ENCODE results near the gene SFXN4. TPM values are rescaled to one million over a fixed set of nuclear protein-coding genes. Genes with fewer than 3 reads are reported as not detected.
A peak's percentile ranks its signal among the peaks of the same experiment; 100 is the strongest.
"Not testable (repeated sequence)": the region's sequence is repeated elsewhere in the genome, so short reads cannot be mapped to it uniquely, and the experiment has no call there.

SFXN4 gene
- total RNA-seq, 6 experiments from 2014 or later: 16.0 to 152 (median 23.8) TPM

DNA sequence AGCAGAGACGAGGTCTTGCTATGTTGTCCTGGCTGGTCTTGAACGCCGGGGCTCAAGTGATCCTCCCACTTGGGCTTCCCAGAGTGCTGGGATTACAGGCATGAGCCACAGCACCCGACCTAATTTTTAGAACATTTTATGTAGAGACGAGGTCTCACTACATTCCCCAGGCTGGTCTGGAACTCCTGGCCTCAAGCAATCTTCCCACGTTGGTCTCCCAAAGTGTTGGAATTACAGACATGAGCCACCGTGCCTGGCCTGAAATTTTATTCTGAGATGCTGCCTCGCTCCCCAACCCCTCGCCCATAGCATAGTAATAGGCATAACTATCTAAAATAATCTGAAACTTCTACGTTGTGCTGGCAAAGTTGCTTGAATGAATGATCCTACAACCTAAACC is 21.9 kb downstream of the SFXN4 start:
- Histone ChIP-seq H3K4me1 (no peaks in the 10 kb centered on the region), H3K36me3 (peaks cover 0 to 18% (median 8%) of the 10 kb centered on the region in 4 donors), H3K27ac (no peak overlapping the region), H3K27me3 (no peaks in the 10 kb centered on the region), H3K4me3 (no peak overlapping the region), H3K9me3 (no peaks in the 10 kb centered on the region)
- 95% methylated on average over 9 of the region's 10 CpGs for WGBS (ENCODE audit: insufficient coverage, low coverage, low lambda C conversion rate, missing lambda C conversion rate)
- ATAC-seq (no peak), DNase-seq (no peak)
- TF ChIP-seq CTCF (IDR thresholded peaks at IDR 0.05) (no peak), POLR2A (IDR thresholded peaks at IDR 0.05) (no peak)
- intact Hi-C loops (cut with DNase I): no loop called here

DNA sequence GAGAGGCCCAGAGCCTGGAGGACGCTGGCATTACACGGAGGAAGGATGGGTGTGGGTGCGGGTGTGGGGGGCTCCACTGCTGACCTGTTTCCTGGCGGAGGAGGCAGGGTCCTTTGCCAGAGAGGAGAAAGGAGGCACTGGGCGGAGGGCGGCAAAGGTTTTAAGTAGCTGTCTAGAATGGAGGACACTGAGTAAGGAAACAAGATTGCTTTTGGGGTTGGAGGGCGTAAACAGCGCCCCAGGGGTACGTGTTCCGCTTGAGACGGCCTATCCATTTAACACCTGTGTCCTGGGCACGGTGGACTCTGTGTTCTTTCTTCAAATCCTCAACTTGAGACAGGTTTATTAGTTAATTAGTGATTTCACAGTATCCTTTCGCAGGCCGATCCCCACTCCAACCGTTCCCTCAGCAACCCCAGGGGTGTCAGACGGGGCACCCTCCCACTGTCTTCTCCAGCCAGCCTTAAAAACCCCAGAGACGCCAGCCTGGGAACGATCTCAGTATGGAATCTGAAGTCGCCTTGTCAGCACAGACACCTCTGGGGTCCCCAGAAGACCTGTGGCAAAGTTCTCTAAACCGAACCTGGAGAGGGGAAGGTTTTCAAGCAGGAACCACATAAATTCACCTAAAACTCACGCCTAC is 24.8 kb downstream of the SFXN4 start:
- no peak for TF ChIP-seq POLR2A (IDR thresholded peaks at IDR 0.05)
- no peak for TF ChIP-seq CTCF (IDR thresholded peaks at IDR 0.05)
- intact Hi-C loops (cut with DNase I): no loop called here
- DNase-seq (peak in 1 of 3 donors; percentile 40), ATAC-seq (no peak)
- 84% methylated on average over 15 of the region's 21 CpGs for WGBS (ENCODE audit: insufficient coverage, low coverage, low lambda C conversion rate, missing lambda C conversion rate)
- Histone ChIP-seq H3K36me3 (peaks cover 0 to 7% (median 0%) of the 10 kb centered on the region in 4 donors), H3K4me3 (no peak overlapping the region), H3K9me3 (no peaks in the 10 kb centered on the region), H3K27me3 (no peaks in the 10 kb centered on the region), H3K4me1 (peaks cover 0 to 5% (median 2%) of the 10 kb centered on the region in 4 donors), H3K27ac (no peak overlapping the region)

GRCh38 chr10:119139464-119140067 is 25.9 kb downstream of the SFXN4 start:
- no peaks in the 10 kb centered on the region for H3K9me3 ChIP-seq
- 76% methylated on average over 9 of the region's 13 CpGs for WGBS (ENCODE audit: insufficient coverage, low coverage, low lambda C conversion rate, missing lambda C conversion rate)
- H3K4me3 ChIP-seq: no peak overlapping the region
- no peaks in the 10 kb centered on the region for H3K27me3 ChIP-seq
- TF ChIP-seq POLR2A (IDR thresholded peaks at IDR 0.05) (no peak), CTCF (IDR thresholded peaks at IDR 0.05) (peak; percentile 26 to 43 (median 36))
- no peak overlapping the region for H3K27ac ChIP-seq
- DNase-seq: peak in 2 of 3 donors; percentile 38 to 49
- H3K36me3 ChIP-seq: peaks cover 0 to 5% (median 0%) of the 10 kb centered on the region in 4 donors
- intact Hi-C loops (cut with DNase I): no loop called here
- peak; percentile 55 to 76 (median 64) for ATAC-seq
- peaks cover 0 to 15% (median 7%) of the 10 kb centered on the region in 4 donors for H3K4me1 ChIP-seq

DNA sequence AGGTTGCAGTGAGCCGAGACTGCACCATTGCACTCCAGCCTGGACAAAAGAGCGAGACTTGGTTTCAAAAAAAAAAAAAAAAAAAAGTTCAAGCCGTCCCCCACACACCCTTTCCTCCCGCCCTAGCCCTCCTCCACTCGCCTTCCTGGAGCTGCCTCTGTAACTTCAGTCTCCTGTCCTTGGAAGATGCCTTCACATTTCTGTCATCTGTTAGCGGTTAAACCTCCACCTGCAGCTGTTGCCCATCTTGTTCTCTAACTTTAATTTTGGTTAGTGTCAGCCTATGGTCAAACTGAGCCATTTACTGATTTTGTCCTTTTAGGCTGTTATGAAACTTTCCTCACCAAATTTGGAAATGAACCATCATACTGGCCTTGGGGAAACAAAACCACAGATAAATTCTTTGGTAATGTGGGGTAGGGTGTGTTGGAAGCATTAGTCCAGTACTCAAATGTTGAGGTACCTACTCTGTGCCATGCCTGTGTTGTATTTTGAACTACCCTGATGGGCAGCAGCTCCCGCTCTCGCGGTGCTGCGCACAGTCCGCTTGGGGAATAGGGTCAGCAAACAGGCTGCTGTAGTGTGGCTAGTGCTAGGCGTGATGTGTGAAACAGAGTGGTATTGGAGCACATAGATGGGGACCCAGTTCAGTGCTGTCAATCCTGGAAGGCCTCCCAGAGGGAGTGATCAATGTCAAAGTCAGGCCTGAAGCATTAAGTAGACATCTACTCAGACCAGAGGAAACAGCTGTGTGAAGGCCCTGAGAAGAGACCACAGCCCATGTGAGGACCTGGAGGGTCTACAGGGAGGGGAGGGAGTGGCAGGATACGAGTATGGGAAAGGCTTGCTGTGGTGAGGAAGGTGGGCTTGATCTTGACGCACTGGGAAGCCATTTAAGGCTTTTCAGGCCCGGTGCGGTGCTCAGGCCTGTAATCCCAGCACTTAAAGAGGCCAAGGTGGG is 26.9 kb downstream of the SFXN4 start:
- no peak for TF ChIP-seq POLR2A (IDR thresholded peaks at IDR 0.05)
- TF ChIP-seq CTCF (IDR thresholded peaks at IDR 0.05): no peak
- H3K4me1 ChIP-seq: peaks cover 0 to 18% (median 7%) of the 10 kb centered on the region in 4 donors
- no peaks in the 10 kb centered on the region for H3K27me3 ChIP-seq
- 79% methylated on average over 13 of the region's 16 CpGs for WGBS (ENCODE audit: insufficient coverage, low coverage, low lambda C conversion rate, missing lambda C conversion rate)
- peaks cover 0 to 5% (median 0%) of the 10 kb centered on the region in 4 donors for H3K36me3 ChIP-seq
- ATAC-seq: no peak
- intact Hi-C loops (cut with DNase I): no loop called here
- H3K27ac ChIP-seq: no peak overlapping the region
- peak in 1 of 3 donors; percentile 37 for DNase-seq
- no peak overlapping the region for H3K4me3 ChIP-seq
- H3K9me3 ChIP-seq: no peaks in the 10 kb centered on the region

- DNase-seq; H3K27ac ChIP-seq; H3K4me3 ChIP-seq; H3K27me3 ChIP-seq; H3K36me3 ChIP-seq; H3K9me3 ChIP-seq; intact Hi-C loops (cut with DNase I); ATAC-seq: not testable (repeated sequence)
- H3K4me1 ChIP-seq: peaks cover 0 to 18% (median 7%) of the 10 kb centered on the region in 4 donors
- 80% methylated on average over 8 of the region's 8 CpGs for WGBS (ENCODE audit: insufficient coverage, low coverage, low lambda C conversion rate, missing lambda C conversion rate)
These were observed 27.6 kb downstream of the SFXN4 start for GRCh38 chr10:119137878-119138277.

All from right lobe of liver (tissue), 6 donors.